NCI-H128 (cell line): ENCODE data around the gene SCG5.

Experiments used
- DNase-seq: peaks from one replicate; lab custom pipeline; 2025; ENCODE audit not compliant: unreplicated experiment; lab: John Stamatoyannopoulos, UW

Gene SCG5

GRCh38 chr15:32721596-32721995 lies 80.1 kb downstream of the SCG5 start:
- no peak for DNase-seq

- DNase-seq = no peak
Measured at GRCh38 chr15:32722136-32722535, 80.6 kb downstream of the SCG5 start.

- DNase-seq = no peak
Measured at GRCh38 chr15:32723171-32723948, 81.8 kb downstream of the SCG5 start.

- no peak for DNase-seq
Measured at GRCh38 chr15:32729700-32730395, 88.3 kb downstream of the SCG5 start.

GRCh38 chr15:32730677-32731654 lies 89.5 kb downstream of the SCG5 start:
- DNase-seq = no peak

GRCh38 chr15:32732574-32733157 lies 91.2 kb downstream of the SCG5 start:
- no peak for DNase-seq

- no peak for DNase-seq
Measured at GRCh38 chr15:32733281-32733680, 91.8 kb downstream of the SCG5 start.

GRCh38 chr15:32735989-32736700 lies 94.6 kb downstream of the SCG5 start:
- no peak for DNase-seq

GRCh38 chr15:32736701-32737061 lies 95.2 kb downstream of the SCG5 start:
- no peak for DNase-seq

- DNase-seq = no peak
Measured at GRCh38 chr15:32737304-32737703, 95.8 kb downstream of the SCG5 start.

- DNase-seq = no peak
Measured at GRCh38 chr15:32738666-32739065, 97.2 kb downstream of the SCG5 start.

- no peak for DNase-seq
Measured at GRCh38 chr15:32739522-32740063, 98.1 kb downstream of the SCG5 start.

GRCh38 chr15:32743411-32744140 lies 102.1 kb downstream of the SCG5 start:
- no peak for DNase-seq

- no peak for DNase-seq
Measured at GRCh38 chr15:32746116-32746857, 104.8 kb downstream of the SCG5 start.
